Rectal smooth muscle tissue (tissue), 1 donor: ENCODE data around the gene THAP11.

Experiments used
- H3K27ac ChIP-seq: one replicate; pipeline ENCODE4 v1.7.0; 2013; ENCODE audit warnings: low read depth, low read length, inconsistent platforms
- H3K27me3 ChIP-seq: one replicate; pipeline ENCODE4 v1.7.0; 2013; ENCODE audit warnings: low read length; ENCODE audit not compliant: control insufficient read depth, insufficient read depth
- H3K36me3 ChIP-seq: one replicate; pipeline ENCODE4 v1.7.0; 2013; ENCODE audit warnings: low read length; ENCODE audit not compliant: control insufficient read depth, insufficient read depth
- H3K4me1 ChIP-seq: one replicate; pipeline ENCODE4 v1.7.0; 2013; ENCODE audit warnings: low read length; ENCODE audit not compliant: control insufficient read depth, insufficient read depth
- H3K4me3 ChIP-seq: one replicate; pipeline ENCODE4 v1.7.0; 2013; ENCODE audit warnings: low read length
- H3K9ac ChIP-seq: one replicate; pipeline ENCODE4 v1.7.0; 2013; ENCODE audit warnings: low read length

Gene THAP11

DNA sequence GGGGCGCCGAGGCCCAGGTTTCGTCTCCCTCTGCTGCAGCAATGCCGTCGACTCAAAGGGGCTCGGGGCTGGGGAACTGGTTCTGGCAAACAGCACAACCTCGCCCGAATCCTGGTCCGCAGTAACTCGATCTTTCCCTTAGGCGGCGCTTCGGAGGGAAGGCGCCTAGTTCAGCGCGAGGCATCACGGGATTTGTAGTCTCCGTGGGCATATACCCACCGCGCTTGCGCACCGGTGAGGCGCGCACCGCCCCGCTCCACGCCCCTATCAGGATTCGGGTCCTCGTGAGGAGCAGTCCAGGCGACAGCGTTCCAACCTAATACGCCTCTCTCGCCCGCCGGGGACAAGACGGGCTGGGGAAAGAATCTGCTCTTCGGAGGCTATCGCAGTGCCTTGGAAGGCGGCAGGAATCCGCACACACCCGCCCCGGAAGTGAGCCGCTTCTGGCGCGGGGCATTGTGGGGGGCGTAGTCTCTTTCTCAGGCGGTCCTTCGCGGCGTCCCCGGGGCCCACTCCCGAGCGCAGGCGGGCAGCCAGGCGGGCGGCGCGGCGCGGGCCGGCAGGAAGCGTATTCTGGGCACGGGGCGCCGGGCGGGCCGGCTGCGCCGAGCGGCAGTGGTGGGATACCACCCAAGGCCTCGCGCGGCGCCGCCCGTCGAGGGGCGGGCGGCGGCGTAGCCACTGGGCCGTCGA lies at the start of gene THAP11:
THAP11 (plus strand) TSS at position 505 of the 693 bp plus-strand sequence. CDS start 235 bp downstream, outside the sequence.
- no peaks in the 10 kb centered on the region for H3K36me3 ChIP-seq
- no peaks in the 10 kb centered on the region for H3K27me3 ChIP-seq
- H3K9ac ChIP-seq: peak within 1 kb of the TSS; percentile 84
- H3K27ac ChIP-seq: peak within 1 kb of the TSS; percentile 100
- H3K4me3 ChIP-seq: peak within 1 kb of the TSS; percentile 98
- H3K4me1 ChIP-seq: peaks cover 36% of the 10 kb centered on the region

DNA sequence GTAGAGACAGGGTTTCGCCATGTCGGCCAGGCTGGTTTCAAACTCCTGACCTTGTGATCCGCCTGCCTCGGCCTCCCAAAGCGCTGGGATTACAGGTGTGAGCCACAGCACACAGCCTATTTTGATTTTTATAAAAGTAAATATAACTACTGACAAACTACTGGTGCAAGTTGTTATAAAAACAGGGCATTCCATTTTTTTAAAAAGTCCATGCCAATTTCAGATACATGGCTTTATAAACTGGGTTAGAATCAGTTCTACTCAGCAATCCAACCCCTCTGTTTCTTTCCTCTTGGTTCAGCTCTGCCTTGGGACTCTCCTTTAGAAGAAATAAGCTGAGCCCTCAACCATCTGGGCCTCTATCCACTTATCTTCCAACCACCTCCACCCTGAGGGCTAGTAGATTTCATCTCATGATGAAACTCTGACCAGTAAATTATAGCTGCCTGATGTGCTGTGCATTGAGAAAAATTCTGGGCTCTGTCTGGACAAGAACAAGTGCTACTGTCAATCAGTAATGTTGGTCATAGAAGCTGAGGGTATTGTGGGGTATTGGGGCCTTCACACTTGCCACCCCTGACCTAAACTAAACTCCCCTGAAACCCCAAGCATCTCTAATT lies 45.9 kb upstream of the THAP11 start:
- H3K4me3 ChIP-seq: no peak overlapping the region
- peaks cover 6% of the 10 kb centered on the region for H3K36me3 ChIP-seq
- no peak overlapping the region for H3K27ac ChIP-seq
- H3K9ac ChIP-seq: no peak overlapping the region
- H3K27me3 ChIP-seq: no peaks in the 10 kb centered on the region
- no peaks in the 10 kb centered on the region for H3K4me1 ChIP-seq

DNA sequence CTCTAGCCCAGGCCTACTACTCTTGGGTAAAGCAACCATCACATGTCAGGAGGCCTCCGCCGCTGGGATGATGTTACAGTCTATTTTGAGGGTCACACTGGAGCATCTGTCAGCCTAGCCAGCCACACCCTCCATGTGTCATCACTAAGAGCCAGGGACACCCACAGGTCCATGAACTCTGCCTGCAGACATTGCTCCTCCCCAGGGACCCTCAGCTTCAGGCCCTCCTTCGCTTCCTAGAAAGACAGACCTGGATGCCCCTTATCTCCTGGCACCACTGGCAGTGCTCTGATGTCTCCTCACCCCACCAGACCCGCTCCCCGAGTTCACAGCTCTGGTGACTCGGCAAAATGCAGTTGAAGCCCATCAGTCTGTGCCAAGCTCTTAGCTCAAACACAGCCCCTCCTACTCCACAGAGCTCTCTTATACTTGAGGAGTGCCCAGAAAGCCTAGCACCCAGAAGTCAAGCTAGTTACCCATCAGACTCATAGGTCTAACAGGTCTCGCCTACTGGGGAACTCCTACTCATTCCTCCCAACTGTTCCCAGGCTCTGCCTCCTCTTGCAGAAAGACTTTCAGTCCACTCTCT lies 41.7 kb upstream of the THAP11 start:
- peaks cover 3% of the 10 kb centered on the region for H3K4me1 ChIP-seq
- peaks cover 6% of the 10 kb centered on the region for H3K36me3 ChIP-seq
- no peak overlapping the region for H3K27ac ChIP-seq
- no peak overlapping the region for H3K4me3 ChIP-seq
- H3K27me3 ChIP-seq: no peaks in the 10 kb centered on the region
- no peak overlapping the region for H3K9ac ChIP-seq

DNA sequence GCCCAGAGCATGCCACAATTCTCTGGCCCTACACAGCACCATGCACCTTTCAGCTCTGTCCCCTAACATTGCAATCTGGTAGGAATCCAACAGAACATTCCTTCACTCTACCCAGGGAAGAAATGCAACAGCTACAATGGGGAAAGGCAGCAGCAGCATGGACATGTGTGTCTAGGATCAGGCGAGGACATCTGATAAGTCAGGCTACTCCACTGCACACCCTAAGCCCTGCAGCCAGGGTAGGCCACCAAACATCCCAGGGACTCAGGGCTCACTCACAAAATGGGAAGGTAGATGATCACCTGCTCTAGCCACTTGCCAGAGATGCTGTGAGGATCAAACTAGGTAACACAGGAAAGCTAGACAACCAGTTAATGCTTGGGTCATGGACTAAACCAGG lies 40.9 kb upstream of the THAP11 start:
- Histone ChIP-seq H3K4me1 (peaks cover 7% of the 10 kb centered on the region), H3K36me3 (peaks cover 6% of the 10 kb centered on the region), H3K9ac (no peak overlapping the region), H3K27me3 (no peaks in the 10 kb centered on the region), H3K27ac (no peak overlapping the region), H3K4me3 (no peak overlapping the region)

DNA sequence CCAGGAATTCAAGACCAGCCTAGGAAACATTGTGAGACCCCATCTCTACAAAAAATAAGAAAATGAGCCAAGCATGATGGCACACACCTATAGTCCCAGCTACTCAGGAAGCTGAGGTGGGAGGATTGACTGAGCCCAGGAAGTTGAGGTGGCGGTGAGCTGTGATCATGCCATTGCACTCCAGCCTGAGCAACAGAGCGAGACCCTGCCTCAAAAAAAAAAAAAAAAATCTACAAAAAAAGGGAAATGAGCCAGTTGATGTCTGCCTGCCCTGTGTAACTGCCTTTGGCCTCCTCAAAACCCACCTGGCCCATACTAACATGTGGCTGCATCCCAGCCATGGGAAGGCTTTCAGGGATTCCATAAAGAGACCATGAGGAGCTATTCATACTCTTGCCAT lies 40.2 kb upstream of the THAP11 start:
- H3K27ac ChIP-seq: no peak overlapping the region
- H3K4me1 ChIP-seq: peaks cover 7% of the 10 kb centered on the region
- no peaks in the 10 kb centered on the region for H3K27me3 ChIP-seq
- peaks cover 6% of the 10 kb centered on the region for H3K36me3 ChIP-seq
- H3K4me3 ChIP-seq: no peak overlapping the region
- no peak overlapping the region for H3K9ac ChIP-seq

DNA sequence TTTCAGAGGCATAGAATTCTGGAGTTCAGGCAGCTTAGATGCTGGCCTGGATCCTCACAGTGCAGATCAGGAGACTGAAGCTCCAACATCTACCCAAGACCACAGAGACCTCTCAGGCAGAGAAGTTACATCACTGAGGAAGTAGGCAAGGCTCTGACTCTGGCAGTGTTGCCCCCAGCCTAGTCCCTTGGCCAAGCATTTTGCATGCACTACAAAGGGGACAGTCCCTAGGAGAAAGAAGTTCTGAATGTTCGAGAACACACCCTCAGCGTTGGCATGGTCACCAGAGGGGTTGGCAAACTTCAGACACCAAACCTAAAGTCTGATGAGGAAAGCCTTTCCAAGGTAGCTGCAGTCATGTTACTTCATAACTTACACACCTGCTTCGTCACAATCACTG lies 38.2 kb upstream of the THAP11 start:
- no peaks in the 10 kb centered on the region for H3K27me3 ChIP-seq
- no peak overlapping the region for H3K4me3 ChIP-seq
- H3K27ac ChIP-seq: no peak overlapping the region
- peaks cover 7% of the 10 kb centered on the region for H3K4me1 ChIP-seq
- H3K36me3 ChIP-seq: peaks cover 2% of the 10 kb centered on the region
- H3K9ac ChIP-seq: no peak overlapping the region

DNA sequence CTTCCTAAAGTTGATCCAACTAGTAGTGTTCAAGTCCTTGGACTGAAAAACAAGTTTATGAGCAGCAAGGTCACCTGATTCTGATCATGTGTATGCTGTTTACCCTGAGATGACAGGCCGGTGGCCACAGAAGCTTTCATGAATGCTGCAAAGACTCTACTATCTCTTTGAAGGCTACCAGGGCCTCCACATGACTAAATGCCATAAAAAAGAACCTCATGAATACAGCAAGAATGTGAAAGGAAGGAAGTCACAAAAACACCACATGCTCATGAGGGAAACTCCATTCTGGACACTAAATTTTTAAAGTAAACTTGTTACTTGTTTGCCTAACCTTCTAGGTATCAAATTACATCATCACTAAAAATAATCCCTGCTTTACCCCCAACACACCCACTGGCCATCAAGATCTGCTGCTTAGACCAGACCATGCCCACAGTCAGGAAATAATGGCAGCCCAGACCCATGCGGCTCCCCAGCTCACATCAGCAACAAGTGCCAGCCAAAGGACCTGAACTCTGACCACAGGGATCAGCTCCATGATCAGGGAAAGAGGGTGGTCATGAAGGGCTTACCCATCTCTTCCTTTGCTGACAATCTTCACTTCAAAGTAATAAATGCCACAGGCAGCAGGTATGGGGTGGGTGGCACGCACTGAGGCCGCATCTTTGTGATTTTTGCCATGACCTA lies 37.1 kb upstream of the THAP11 start:
- H3K27ac ChIP-seq: no peak overlapping the region
- no peaks in the 10 kb centered on the region for H3K36me3 ChIP-seq
- H3K4me3 ChIP-seq: peak overlapping the region; percentile 99
- peaks cover 7% of the 10 kb centered on the region for H3K4me1 ChIP-seq
- no peaks in the 10 kb centered on the region for H3K27me3 ChIP-seq
- no peak overlapping the region for H3K9ac ChIP-seq

DNA sequence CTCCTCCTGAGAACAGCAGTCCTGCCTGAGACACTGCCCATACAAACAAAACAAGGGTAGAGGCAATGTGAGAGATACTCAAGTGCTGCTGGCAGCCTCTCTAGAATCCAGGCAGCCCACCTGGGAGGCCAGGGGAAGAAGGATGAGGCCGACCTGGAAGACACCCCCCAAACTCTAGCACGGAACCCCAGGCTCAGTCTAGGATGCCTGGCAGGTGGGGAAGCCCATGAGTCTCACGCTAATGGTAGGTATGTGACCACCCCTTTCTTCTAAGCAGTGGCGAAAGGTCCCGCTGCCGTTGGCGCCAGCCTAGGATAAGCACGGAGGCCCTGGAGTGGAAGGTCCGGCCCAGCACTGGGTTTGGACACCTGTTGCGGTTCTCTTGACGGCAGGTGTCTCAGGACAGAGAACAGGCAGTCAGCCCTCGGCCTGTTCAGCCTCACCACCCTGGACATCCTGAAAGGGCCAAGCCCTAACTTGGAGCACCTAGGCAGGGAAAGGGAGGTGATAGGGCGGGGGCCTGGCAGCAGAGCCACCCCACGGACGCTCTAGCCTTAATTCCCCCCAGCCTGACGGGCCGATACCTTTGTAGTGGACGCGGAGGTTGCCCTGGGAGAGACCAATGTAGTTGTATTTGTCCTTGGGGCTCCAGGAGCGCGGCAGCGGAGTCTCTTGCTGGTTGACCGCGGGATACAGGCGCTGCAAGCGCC lies 36.2 kb upstream of the THAP11 start:
- Histone ChIP-seq H3K4me3 (peak overlapping the region; percentile 99), H3K36me3 (no peaks in the 10 kb centered on the region), H3K9ac (peak overlapping the region; percentile 88), H3K27me3 (no peaks in the 10 kb centered on the region), H3K4me1 (peaks cover 7% of the 10 kb centered on the region), H3K27ac (peak overlapping the region; percentile 82)

DNA sequence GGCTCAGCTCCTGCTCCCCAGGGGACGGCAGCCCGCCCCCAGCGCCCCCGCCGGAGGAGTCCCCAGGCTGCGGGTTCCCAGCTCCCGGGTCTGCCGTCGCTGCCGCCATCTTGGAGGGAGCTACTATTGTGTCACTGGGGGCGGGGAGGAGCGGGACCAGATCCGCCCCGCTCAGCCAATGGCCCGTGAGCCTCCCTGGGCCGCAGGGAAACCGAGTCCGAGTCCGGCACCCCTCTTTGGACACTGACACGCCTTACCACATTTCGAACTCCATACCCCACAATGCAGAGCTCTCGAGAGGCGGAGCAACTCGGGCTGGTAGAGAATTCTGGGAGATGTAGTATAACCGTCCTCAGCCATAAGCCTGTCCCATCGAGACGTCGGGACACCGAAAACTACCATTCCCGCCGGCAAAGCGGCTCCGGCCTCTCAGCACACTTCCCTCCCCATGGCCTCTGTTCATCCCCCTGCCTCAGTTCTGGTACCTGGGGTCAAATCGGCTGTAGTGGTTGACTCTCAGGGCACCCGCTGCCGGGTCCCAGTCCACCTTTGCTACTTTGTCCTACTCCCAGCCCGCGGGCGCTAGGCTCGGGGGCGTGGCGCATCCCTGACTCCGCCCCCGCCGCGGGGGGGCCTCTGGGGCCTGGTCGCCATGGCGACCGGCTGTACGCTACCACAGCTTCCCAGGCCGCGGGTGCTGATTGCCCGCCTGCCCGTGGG lies 35.5 kb upstream of the THAP11 start, which contains the start of the genes RANBP10 and TSNAXIP1:
RANBP10 (minus strand) TSS at position 133 of the 720 bp plus-strand sequence; CDS start at position 109, 24 bp downstream.
TSNAXIP1 (plus strand) TSS at position 462 of the 720 bp plus-strand sequence. CDS start 261 bp downstream, outside the sequence.
- peaks cover 7% of the 10 kb centered on the region for H3K4me1 ChIP-seq
- H3K36me3 ChIP-seq: no peaks in the 10 kb centered on the region
- peak within 1 kb of the TSS; percentile 99 for H3K4me3 ChIP-seq
- no peaks in the 10 kb centered on the region for H3K27me3 ChIP-seq
- H3K27ac ChIP-seq: peak within 1 kb of the TSS; percentile 82
- peak within 1 kb of the TSS; percentile 88 for H3K9ac ChIP-seq

DNA sequence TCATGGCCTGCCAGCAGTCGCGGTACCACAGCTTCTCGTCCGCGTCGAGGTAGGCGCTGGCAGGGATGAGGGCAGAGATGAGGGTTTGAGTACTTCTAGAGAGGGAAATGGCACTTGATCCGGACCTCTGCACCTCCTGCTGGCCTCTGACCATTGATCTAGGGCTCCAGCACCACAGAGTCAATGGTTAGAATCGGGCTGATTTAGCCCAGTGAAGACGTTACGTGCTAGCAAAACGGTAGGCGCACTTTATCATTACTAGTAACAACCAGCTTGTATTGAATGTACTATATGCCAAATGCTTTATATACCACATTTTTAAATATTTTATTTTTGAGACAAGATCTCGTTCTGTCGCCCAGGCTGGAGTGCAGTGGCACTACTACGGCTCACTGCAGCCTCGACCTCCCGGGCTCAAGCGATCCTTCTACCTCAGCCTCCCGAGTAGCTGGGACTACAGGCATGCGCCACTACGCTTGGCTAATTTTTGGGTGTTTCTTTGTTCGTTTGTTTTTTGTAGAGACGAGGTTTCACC lies 34.9 kb upstream of the THAP11 start:
- Histone ChIP-seq H3K27me3 (no peaks in the 10 kb centered on the region), H3K27ac (peak overlapping the region; percentile 66), H3K4me1 (peaks cover 7% of the 10 kb centered on the region), H3K9ac (no peak overlapping the region), H3K4me3 (peak overlapping the region; percentile 99), H3K36me3 (no peaks in the 10 kb centered on the region)

DNA sequence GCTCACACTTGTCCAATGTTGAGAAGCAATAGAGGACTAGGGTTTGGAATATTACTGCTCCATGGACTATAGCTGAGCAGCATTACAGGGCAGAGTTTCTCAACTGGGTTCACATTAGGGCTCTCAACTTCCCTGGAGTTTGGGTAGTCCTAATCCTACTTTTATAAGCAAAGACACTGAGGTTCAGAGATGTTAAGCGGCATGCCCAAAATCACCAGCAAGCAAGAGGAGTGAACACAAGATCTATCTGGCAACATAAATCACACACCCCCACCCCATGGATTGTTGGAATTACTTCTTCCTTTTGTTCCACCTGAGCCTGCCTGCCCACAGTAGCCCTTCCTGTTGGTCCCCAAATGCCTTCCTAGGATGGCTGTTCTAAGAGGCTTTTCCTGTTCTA lies 30.2 kb upstream of the THAP11 start:
- no peak overlapping the region for H3K4me3 ChIP-seq
- H3K4me1 ChIP-seq: no peaks in the 10 kb centered on the region
- no peaks in the 10 kb centered on the region for H3K27me3 ChIP-seq
- H3K27ac ChIP-seq: no peak overlapping the region
- no peaks in the 10 kb centered on the region for H3K36me3 ChIP-seq
- H3K9ac ChIP-seq: no peak overlapping the region
